ENCODE measurements around the gene NTN4.

DNA sequence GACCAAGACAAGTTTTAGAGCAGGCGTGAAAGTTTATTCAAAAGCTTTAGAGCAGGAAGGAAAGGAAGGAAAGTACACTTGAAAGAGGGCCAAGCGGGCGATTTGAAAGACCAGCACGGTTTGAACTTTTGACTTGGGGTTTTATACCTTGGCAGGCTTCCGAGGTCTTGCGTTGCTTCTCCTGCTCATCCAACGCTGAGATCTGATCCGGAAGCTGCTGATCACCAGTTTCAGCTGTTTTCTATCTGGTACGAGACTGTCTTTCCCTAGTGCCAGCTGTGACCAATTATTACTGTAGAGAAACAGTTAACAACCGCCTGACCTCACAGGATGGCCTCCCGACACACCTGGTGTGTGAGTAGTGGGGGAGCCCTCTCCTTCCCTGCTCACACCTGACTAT lies 47.6 kb upstream of the NTN4 start:
- TF ChIP-seq TCF12 (IDR thresholded peaks at IDR 0.05; ENCODE audit: low read depth) (no peak), TEAD4 (IDR thresholded peaks at IDR 0.05) (no peak), EP300 (IDR thresholded peaks at IDR 0.05; ENCODE audit: borderline replicate concordance) (no peak), CEBPB (IDR thresholded peaks at IDR 0.05) (no peak), RAD21 (IDR thresholded peaks at IDR 0.05; ENCODE audit: low read depth) (no peak), CREB1 (IDR thresholded peaks at IDR 0.05; ENCODE audit: low read depth) (no peak), YY1 (IDR thresholded peaks at IDR 0.05; ENCODE audit: low read depth) (no peak), EGR1 (IDR thresholded peaks at IDR 0.05) (no peak), TAF1 (IDR thresholded peaks at IDR 0.05; ENCODE audit: low read depth) (no peak), FOXM1 (IDR thresholded peaks at IDR 0.05; ENCODE audit: borderline replicate concordance, low read depth) (no peak)
- TF ChIP-seq, protein P1, sequence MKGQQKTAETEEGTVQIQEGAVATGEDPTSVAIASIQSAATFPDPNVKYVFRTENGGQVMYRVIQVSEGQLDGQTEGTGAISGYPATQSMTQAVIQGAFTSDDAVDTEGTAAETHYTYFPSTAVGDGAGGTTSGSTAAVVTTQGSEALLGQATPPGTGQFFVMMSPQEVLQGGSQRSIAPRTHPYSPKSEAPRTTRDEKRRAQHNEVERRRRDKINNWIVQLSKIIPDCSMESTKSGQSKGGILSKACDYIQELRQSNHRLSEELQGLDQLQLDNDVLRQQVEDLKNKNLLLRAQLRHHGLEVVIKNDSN (IDR thresholded peaks at IDR 0.05): no peak
- TF ChIP-seq, protein P2, sequence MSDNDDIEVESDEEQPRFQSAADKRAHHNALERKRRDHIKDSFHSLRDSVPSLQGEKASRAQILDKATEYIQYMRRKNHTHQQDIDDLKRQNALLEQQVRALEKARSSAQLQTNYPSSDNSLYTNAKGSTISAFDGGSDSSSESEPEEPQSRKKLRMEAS (IDR thresholded peaks at IDR 0.05): no peak
- TF ChIP-seq, protein P3, sequence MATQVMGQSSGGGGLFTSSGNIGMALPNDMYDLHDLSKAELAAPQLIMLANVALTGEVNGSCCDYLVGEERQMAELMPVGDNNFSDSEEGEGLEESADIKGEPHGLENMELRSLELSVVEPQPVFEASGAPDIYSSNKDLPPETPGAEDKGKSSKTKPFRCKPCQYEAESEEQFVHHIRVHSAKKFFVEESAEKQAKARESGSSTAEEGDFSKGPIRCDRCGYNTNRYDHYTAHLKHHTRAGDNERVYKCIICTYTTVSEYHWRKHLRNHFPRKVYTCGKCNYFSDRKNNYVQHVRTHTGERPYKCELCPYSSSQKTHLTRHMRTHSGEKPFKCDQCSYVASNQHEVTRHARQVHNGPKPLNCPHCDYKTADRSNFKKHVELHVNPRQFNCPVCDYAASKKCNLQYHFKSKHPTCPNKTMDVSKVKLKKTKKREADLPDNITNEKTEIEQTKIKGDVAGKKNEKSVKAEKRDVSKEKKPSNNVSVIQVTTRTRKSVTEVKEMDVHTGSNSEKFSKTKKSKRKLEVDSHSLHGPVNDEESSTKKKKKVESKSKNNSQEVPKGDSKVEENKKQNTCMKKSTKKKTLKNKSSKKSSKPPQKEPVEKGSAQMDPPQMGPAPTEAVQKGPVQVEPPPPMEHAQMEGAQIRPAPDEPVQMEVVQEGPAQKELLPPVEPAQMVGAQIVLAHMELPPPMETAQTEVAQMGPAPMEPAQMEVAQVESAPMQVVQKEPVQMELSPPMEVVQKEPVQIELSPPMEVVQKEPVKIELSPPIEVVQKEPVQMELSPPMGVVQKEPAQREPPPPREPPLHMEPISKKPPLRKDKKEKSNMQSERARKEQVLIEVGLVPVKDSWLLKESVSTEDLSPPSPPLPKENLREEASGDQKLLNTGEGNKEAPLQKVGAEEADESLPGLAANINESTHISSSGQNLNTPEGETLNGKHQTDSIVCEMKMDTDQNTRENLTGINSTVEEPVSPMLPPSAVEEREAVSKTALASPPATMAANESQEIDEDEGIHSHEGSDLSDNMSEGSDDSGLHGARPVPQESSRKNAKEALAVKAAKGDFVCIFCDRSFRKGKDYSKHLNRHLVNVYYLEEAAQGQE (IDR thresholded peaks at IDR 0.05; ENCODE audit: low read depth): no peak
